ENCODE measurements around the gene ADAMTSL2. TPM values are rescaled to one million over a fixed set of nuclear protein-coding genes. Genes with fewer than 3 reads are reported as not detected.

Gene ADAMTSL2
- total RNA-seq, 4 donors from 2014 or later = 0.64 to 2.4 (median 1.5) TPM

DNA sequence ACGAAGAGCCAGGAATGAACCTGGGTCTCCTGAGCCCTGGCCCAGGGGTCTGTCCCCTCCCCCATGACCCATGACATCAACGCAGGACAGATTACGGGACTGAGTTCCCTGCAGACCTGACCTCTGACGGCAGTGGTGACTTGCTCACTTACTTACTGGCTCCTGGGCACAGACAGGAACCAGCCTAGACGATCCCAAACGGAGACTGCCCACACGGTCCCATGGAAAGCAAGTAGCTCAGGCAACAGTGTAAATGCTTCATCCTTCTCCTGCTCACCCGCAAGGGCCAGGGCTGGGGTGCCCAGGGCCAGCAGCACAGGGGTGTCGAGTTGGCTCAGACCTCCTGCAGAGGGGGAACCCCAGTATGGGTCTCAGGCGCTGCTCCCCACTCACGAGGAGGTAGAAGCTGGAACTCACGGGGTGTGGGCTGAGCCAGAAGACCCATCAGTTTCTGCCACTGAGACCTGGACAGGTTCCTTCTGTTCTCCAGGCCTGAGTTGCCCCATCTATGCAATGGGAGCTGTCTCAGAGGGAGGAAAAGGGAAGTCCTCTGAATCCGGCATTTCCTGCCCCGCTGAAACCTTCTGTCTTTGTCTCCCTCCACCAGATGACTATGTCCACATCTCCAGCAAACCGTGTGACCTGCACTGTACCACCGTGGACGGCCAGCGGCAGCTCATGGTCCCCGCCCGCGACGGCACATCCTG lies 5.6 kb downstream of the ADAMTSL2 start:
- no peak overlapping the region for H3K27ac ChIP-seq
- 69% methylated on average over 21 of the region's 22 CpGs; no CpG with 5 or more reads in 1 of the 2 donors for WGBS, 2 donors (ENCODE audit: low coverage in 1 of 2)
- TF ChIP-seq EP300 (IDR thresholded peaks at IDR 0.05; ENCODE audit: low read depth) (no peak), CTCF (IDR thresholded peaks at IDR 0.05) (no peak), POLR2AphosphoS5 (IDR thresholded peaks at IDR 0.05) (no peak), POLR2A (IDR thresholded peaks at IDR 0.05) (no peak)
- H3K4me1 ChIP-seq = peaks cover 2 to 16% (median 8%) of the 10 kb centered on the region in 4 donors
- no peaks in the 10 kb centered on the region for H3K36me3 ChIP-seq
- intact Hi-C loops (cut with DNase I; ENCODE audit: low total_unique reads) (no loop called here), in situ Hi-C loops (cut with MboI; ENCODE audit: low pct_ligation_motif_present in 1 of 4, low pct_unique_long_range_greater_than_20kb in 1 of 4, low sequenced_read_pairs in 3 of 4) (loop anchor here in 2 of 4 donors (10.0 to 25.0 kb wide), 2 partner anchors 172 to 185 kb away; no protein-coding TSS in a partner anchor)
- H3K4me3 ChIP-seq = no peak overlapping the region
- no peaks in the 10 kb centered on the region for H3K9me3 ChIP-seq
- H3K27me3 ChIP-seq = peaks cover 7% of the 10 kb centered on the region
- no peak for DNase-seq

- Histone ChIP-seq H3K36me3 (no peaks in the 10 kb centered on the region), H3K9me3 (no peaks in the 10 kb centered on the region), H3K27me3 (peaks cover 2% of the 10 kb centered on the region), H3K4me3 (no peak overlapping the region), H3K4me1 (peaks cover 0 to 12% (median 7%) of the 10 kb centered on the region in 4 donors), H3K27ac (no peak overlapping the region)
- WGBS, 2 donors (ENCODE audit: low coverage in 1 of 2) = 75% methylated on average over 16 of the region's 18 CpGs; no CpG with 5 or more reads in 1 of the 2 donors
- no peak for DNase-seq
- TF ChIP-seq EP300 (IDR thresholded peaks at IDR 0.05; ENCODE audit: low read depth) = no peak
- no peak for TF ChIP-seq POLR2AphosphoS5 (IDR thresholded peaks at IDR 0.05)
- TF ChIP-seq POLR2A (IDR thresholded peaks at IDR 0.05) = no peak
- no peak for TF ChIP-seq CTCF (IDR thresholded peaks at IDR 0.05)
- in situ Hi-C loops (cut with MboI; ENCODE audit: low pct_ligation_motif_present in 1 of 4, low pct_unique_long_range_greater_than_20kb in 1 of 4, low sequenced_read_pairs in 3 of 4) = loop anchor here in 1 of 4 donors (25.0 kb wide), 1 partner anchor 172 kb away; no protein-coding TSS in a partner anchor
- intact Hi-C loops (cut with DNase I; ENCODE audit: low total_unique reads) = no loop called here
These were observed 6.2 kb downstream of the ADAMTSL2 start for GRCh38 chr9:133540698-133541025.

GRCh38 chr9:133542002-133542401 lies 7.5 kb downstream of the ADAMTSL2 start:
- intact Hi-C loops (cut with DNase I; ENCODE audit: low total_unique reads) (no loop called here), in situ Hi-C loops (cut with MboI; ENCODE audit: low pct_ligation_motif_present in 1 of 4, low pct_unique_long_range_greater_than_20kb in 1 of 4, low sequenced_read_pairs in 3 of 4) (loop anchor here in 1 of 4 donors (25.0 kb wide), 1 partner anchor 170 kb away; no protein-coding TSS in a partner anchor)
- H3K4me3 ChIP-seq = no peak overlapping the region
- peaks cover 0 to 12% (median 7%) of the 10 kb centered on the region in 4 donors for H3K4me1 ChIP-seq
- H3K27me3 ChIP-seq = no peaks in the 10 kb centered on the region
- DNase-seq = no peak
- no peaks in the 10 kb centered on the region for H3K36me3 ChIP-seq
- H3K9me3 ChIP-seq = no peaks in the 10 kb centered on the region
- H3K27ac ChIP-seq = no peak overlapping the region
- TF ChIP-seq EP300 (IDR thresholded peaks at IDR 0.05; ENCODE audit: low read depth) = no peak
- no peak for TF ChIP-seq CTCF (IDR thresholded peaks at IDR 0.05)
- no peak for TF ChIP-seq POLR2AphosphoS5 (IDR thresholded peaks at IDR 0.05)
- TF ChIP-seq POLR2A (IDR thresholded peaks at IDR 0.05) = no peak
- whole genome bisulfite sequencing, 2 donors (ENCODE audit: low coverage in 1 of 2) = 81% methylated on average over 13 of the region's 13 CpGs; no CpG with 5 or more reads in 1 of the 2 donors

GRCh38 chr9:133543772-133544467 lies 9.4 kb downstream of the ADAMTSL2 start:
- no peak overlapping the region for H3K27ac ChIP-seq
- intact Hi-C loops (cut with DNase I; ENCODE audit: low total_unique reads) = no loop called here

More at GRCh38 chr9:133543772-133544467, 9.4 kb downstream of the ADAMTSL2 start:
- Histone ChIP-seq H3K36me3 (no peaks in the 10 kb centered on the region), H3K4me1 (peaks cover 0 to 12% (median 6%) of the 10 kb centered on the region in 4 donors), H3K4me3 (no peak overlapping the region), H3K27me3 (no peaks in the 10 kb centered on the region), H3K9me3 (no peaks in the 10 kb centered on the region)
- 82% methylated on average over 16 of the region's 16 CpGs; no CpG with 5 or more reads in 1 of the 2 donors for WGBS, 2 donors (ENCODE audit: low coverage in 1 of 2)
- no peak for TF ChIP-seq POLR2A (IDR thresholded peaks at IDR 0.05)
- no peak for DNase-seq
- in situ Hi-C loops (cut with MboI; ENCODE audit: low pct_ligation_motif_present in 1 of 4, low pct_unique_long_range_greater_than_20kb in 1 of 4, low sequenced_read_pairs in 3 of 4) = loop anchor here in 1 of 4 donors (25.0 kb wide), 1 partner anchor 168 kb away; no protein-coding TSS in a partner anchor
